ENCODE data around the gene LRMDA. TPM values are rescaled to one million over a fixed set of nuclear protein-coding genes. Genes with fewer than 3 reads are reported as not detected.
A peak's percentile ranks its signal among the peaks of the same experiment; 100 is the strongest.

The LRMDA gene
- total and polyA plus RNA-seq, 2 of the 13 experiments (the other 11 are each of a cell fraction or from before 2014, with no cell fraction given) = 13.4 to 22.0 TPM

GRCh38 chr10:76336213-76336963, 905.0 kb downstream of the LRMDA start (continued):
- TF ChIP-seq KDM2A (CRISPR knock-in tag; IDR thresholded peaks at IDR 0.05; ENCODE audit: borderline replicate concordance, low read depth) (no peak), FOXA1 (IDR thresholded peaks at IDR 0.05) (no peak), FOXA1 (CRISPR knock-in tag; IDR thresholded peaks at IDR 0.05) (no peak), ZNF572 (CRISPR knock-in tag; IDR thresholded peaks at IDR 0.05) (no peak), TAF1 (CRISPR knock-in tag; IDR thresholded peaks at IDR 0.05) (no peak), ZFP36 (IDR thresholded peaks at IDR 0.05; ENCODE audit: borderline replicate concordance, low read depth, low read length, partially characterized antibody) (no peak), ZNF605 (CRISPR knock-in tag; IDR thresholded peaks at IDR 0.05) (no peak), ZFP37 (CRISPR knock-in tag; IDR thresholded peaks at IDR 0.05; ENCODE audit: borderline replicate concordance) (no peak), ATF5 (CRISPR knock-in tag; IDR thresholded peaks at IDR 0.05; ENCODE audit: low read depth) (no peak), ZBTB10 (CRISPR knock-in tag; IDR thresholded peaks at IDR 0.05; ENCODE audit: borderline replicate concordance) (no peak), MIXL1 (CRISPR knock-in tag; IDR thresholded peaks at IDR 0.05) (no peak; the same call in 1 of the 2 replicates), ZNF430 (CRISPR knock-in tag; IDR thresholded peaks at IDR 0.05) (no peak), CCAR2 (optimal IDR thresholded peaks at IDR 0.05; ENCODE audit: low read depth, low read length) (no peak), HHEX (CRISPR knock-in tag; IDR thresholded peaks at IDR 0.05) (no peak), ZSCAN12 (CRISPR knock-in tag; IDR thresholded peaks at IDR 0.05) (no peak), SATB2 (CRISPR knock-in tag; IDR thresholded peaks at IDR 0.05) (no peak), THYN1 (CRISPR knock-in tag; IDR thresholded peaks at IDR 0.05; ENCODE audit: borderline replicate concordance, low read depth) (no peak), ZKSCAN1 (IDR thresholded peaks at IDR 0.05; ENCODE audit: low read length) (no peak), PATZ1 (CRISPR knock-in tag; IDR thresholded peaks at IDR 0.05) (peak; percentile 80), TCF7L2 (IDR thresholded peaks at IDR 0.05; ENCODE audit: low read depth, low read length) (no peak), KLF16 (CRISPR knock-in tag; IDR thresholded peaks at IDR 0.05) (no peak), ZNF263 (CRISPR knock-in tag; IDR thresholded peaks at IDR 0.05) (no peak), ZNF737 (CRISPR knock-in tag; IDR thresholded peaks at IDR 0.05; ENCODE audit: borderline replicate concordance) (no peak), ZNF703 (CRISPR knock-in tag; IDR thresholded peaks at IDR 0.05; ENCODE audit: borderline replicate concordance) (no peak), ZNF678 (CRISPR knock-in tag; IDR thresholded peaks at IDR 0.05) (no peak), ZBTB42 (CRISPR knock-in tag; IDR thresholded peaks at IDR 0.05) (no peak)
- TF ChIP-seq, protein P1, sequence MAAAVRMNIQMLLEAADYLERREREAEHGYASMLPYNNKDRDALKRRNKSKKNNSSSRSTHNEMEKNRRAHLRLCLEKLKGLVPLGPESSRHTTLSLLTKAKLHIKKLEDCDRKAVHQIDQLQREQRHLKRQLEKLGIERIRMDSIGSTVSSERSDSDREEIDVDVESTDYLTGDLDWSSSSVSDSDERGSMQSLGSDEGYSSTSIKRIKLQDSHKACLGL (CRISPR knock-in tag; IDR thresholded peaks at IDR 0.05) = no peak

Data from HepG2 (cell line).